Lung (tissue), 10 donors: ENCODE results near the gene TUBB8B. TPM values are rescaled to one million over a fixed set of nuclear protein-coding genes. Genes with fewer than 3 reads are reported as not detected.
"Not testable (repeated sequence)": the region's sequence is repeated elsewhere in the genome, so short reads cannot be mapped to it uniquely, and the experiment has no call there.

Source experiments
- ATAC-seq: fragments of 200-7000 bp; cut with Tn5 transposase; one replicate; pipeline ENCODE4 v1.9.1; 2020; ENCODE audit warnings: moderate number of reproducible peaks; ENCODE audit not compliant: insufficient read depth, low FRiP score
- DNase-seq, 3 donors: peaks; one replicate each; pipeline ENCODE4 v3.0.0-alpha.2; 2013 to 2017
- H3K27ac ChIP-seq, 2 donors: one replicate each; pipeline ENCODE4 v1.5.1; 2013; ENCODE audit warnings: mild to moderate bottlenecking in 2 of 2, moderate library complexity in 2 of 2, control low read depth in 1 of 2, inconsistent platforms in 1 of 2, low read depth in 1 of 2, low read length in 1 of 2
- H3K27me3 ChIP-seq, 3 donors: one replicate each; pipeline ENCODE4 v1.5.1; 2013; ENCODE audit warnings: low read length in 2 of 3; ENCODE audit not compliant: control insufficient read depth in 3 of 3, insufficient read depth in 3 of 3
- H3K36me3 ChIP-seq, 4 donors: one replicate each; pipeline ENCODE4 v1.5.1; 2013; ENCODE audit warnings: low read length in 4 of 4, mild to moderate bottlenecking in 1 of 4, moderate library complexity in 1 of 4; ENCODE audit not compliant: control insufficient read depth in 4 of 4, insufficient read depth in 4 of 4
- H3K4me1 ChIP-seq, 5 donors: one replicate each; pipeline ENCODE4 v1.5.1; 2013; ENCODE audit warnings: low read length in 5 of 5, mild to moderate bottlenecking in 2 of 5, moderate library complexity in 1 of 5; ENCODE audit not compliant: control insufficient read depth in 5 of 5, insufficient read depth in 5 of 5
- H3K4me3 ChIP-seq: one replicate; pipeline ENCODE4 v1.5.1; 2013; ENCODE audit warnings: mild to moderate bottlenecking, control low read depth, moderate library complexity
- H3K9ac ChIP-seq, 2 donors: one replicate each; pipeline ENCODE4 v1.5.1; 2013; ENCODE audit warnings: low read length in 2 of 2, control low read depth in 1 of 2; ENCODE audit not compliant: insufficient read depth in 1 of 2
- H3K9me3 ChIP-seq, 4 donors: one replicate each; pipeline ENCODE4 v1.5.1; 2013; ENCODE audit warnings: low read length in 3 of 4, mild to moderate bottlenecking in 1 of 4, moderate library complexity in 1 of 4; ENCODE audit not compliant: control insufficient read depth in 4 of 4, insufficient read depth in 3 of 4
- WGBS, 2 donors: extraction: QIAGEN DNeasy Blood & Tissue Kit; methylation state at CpG; one replicate each; pipeline ENCODE4 v1.1.7; 2013; 5-methylcytosine and 5-hydroxymethylcytosine counted together
- polyA plus RNA-seq, 2 donors: library from polyadenylated mRNA; stranded (reverse); fragments of 200-250 nt; gene quantifications; one replicate each; pipeline ENCODE4 v1.2.1, GENCODE V29; 2013
- total RNA-seq, 2 donors: library from RNA; depleted of rRNA in 1 of 2; stranded (reverse); fragments of >200 nt in 1 of 2; gene quantifications; one replicate each; pipeline ENCODE4 v1.2.1, GENCODE V29; 2014 to 2021
- donor health status: Bipolar disorder and iron deficiency.
- donor health status: healthy.
- donor health status: DM: yes; HTN: yes; CAD: no.

TUBB8B gene
- total and polyA plus RNA-seq, 4 donors: 0.38 to 0.47 TPM; not detected in 2

GRCh38 chr18:67701-68100 lies 18.3 kb upstream of the TUBB8B start:
- not testable (repeated sequence) for H3K27me3 ChIP-seq, H3K9me3 ChIP-seq, DNase-seq, H3K4me1 ChIP-seq, H3K4me3 ChIP-seq, H3K9ac ChIP-seq, H3K27ac ChIP-seq, H3K36me3 ChIP-seq, ATAC-seq
- 67 to 71% methylated on average over 9 of the region's 9 CpGs for WGBS, 2 donors

GRCh38 chr18:64279-64678 lies 14.9 kb upstream of the TUBB8B start:
- not testable (repeated sequence) for DNase-seq, H3K9me3 ChIP-seq, H3K27ac ChIP-seq, H3K4me1 ChIP-seq, H3K4me3 ChIP-seq, ATAC-seq, H3K9ac ChIP-seq, H3K36me3 ChIP-seq, H3K27me3 ChIP-seq
- 86 to 90% methylated on average over 5 of the region's 5 CpGs for WGBS, 2 donors

DNA sequence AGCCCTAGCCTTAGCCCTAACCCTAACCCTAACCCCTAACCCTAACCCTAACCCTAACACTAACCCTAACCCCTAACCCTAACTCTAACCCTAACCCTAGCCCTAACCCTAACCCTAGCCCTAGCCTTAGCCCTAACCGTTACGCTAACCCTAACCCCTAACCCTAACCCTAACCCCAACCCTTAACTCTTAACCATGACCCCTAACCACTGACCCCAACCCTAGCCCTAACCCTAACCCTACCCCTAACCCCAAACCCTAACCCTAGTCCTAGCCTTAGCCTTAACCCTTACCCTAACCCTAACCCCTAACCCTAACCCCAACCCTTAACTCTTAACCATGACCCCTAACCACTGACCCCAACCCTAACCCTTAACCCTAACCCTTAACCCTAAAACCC lies 14.2 kb upstream of the TUBB8B start:
- DNase-seq: not testable (repeated sequence)
- 82 to 100% methylated on average over 2 of the region's 2 CpGs for WGBS, 2 donors

DNA sequence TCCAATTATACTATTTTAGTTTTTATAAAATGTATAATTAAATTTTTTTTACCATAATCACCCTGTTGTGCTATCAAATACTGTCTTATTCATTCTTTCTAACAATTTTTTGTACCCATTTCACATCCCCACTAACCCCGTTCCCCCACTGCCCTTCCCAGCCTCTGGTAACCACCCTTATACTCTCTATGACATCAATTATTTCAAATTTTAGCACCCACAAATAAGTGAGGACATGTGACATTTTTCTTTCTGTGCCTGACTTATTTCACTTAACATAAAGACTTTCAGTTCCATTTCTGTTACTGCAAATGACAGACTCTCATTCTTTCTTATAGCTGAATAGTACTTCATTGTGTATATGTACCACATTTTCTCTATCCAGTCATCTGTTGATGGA lies 5.0 kb upstream of the TUBB8B start:
- WGBS, 2 donors: 77 to 83% methylated on average over 1 of the region's 1 CpG
- not testable (repeated sequence) for ATAC-seq, H3K36me3 ChIP-seq

More for the DNA sequence above, 14.2 kb upstream of the TUBB8B start:
- not testable (repeated sequence) for H3K9ac ChIP-seq, H3K4me3 ChIP-seq, ATAC-seq, H3K27ac ChIP-seq, H3K27me3 ChIP-seq, H3K36me3 ChIP-seq, H3K9me3 ChIP-seq, H3K4me1 ChIP-seq

DNA sequence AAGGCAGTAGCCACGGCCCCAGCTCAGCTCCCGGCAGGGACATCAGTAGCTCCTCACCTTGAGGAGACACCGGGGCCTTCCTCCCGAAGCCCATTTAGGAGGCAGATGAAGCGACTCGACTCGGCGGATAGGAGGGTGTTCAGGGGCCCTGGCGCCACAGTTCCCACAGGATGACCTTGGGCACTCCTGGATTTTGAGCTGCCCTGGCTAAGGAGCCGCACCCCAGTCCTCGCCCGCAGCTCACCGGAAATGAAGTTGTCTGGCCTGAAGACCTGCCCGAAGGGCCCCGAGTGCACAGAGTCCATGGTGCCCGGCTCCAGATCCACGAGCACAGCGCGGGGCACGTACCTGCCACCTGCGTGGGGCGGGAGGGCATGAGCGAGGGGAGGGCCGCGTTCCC lies 719 bp downstream of the TUBB8B start:
- DNase-seq, H3K9ac ChIP-seq, H3K4me3 ChIP-seq, H3K9me3 ChIP-seq, H3K27me3 ChIP-seq, H3K27ac ChIP-seq, H3K4me1 ChIP-seq, H3K36me3 ChIP-seq, ATAC-seq: not testable (repeated sequence)
- 92 to 95% methylated on average over 25 of the region's 25 CpGs for WGBS, 2 donors

More for the DNA sequence above, 5.0 kb upstream of the TUBB8B start:
- not testable (repeated sequence) for H3K27ac ChIP-seq, H3K9me3 ChIP-seq, H3K9ac ChIP-seq, DNase-seq, H3K4me1 ChIP-seq, H3K4me3 ChIP-seq, H3K27me3 ChIP-seq

GRCh38 chr18:13177-13576 lies 36.2 kb downstream of the TUBB8B start:
- ATAC-seq, H3K4me3 ChIP-seq, DNase-seq, H3K27me3 ChIP-seq, H3K9ac ChIP-seq, H3K36me3 ChIP-seq, H3K4me1 ChIP-seq, H3K27ac ChIP-seq, H3K9me3 ChIP-seq: not testable (repeated sequence)
- no CpG with 5 or more reads among the region's 6 CpGs for WGBS, 2 donors

DNA sequence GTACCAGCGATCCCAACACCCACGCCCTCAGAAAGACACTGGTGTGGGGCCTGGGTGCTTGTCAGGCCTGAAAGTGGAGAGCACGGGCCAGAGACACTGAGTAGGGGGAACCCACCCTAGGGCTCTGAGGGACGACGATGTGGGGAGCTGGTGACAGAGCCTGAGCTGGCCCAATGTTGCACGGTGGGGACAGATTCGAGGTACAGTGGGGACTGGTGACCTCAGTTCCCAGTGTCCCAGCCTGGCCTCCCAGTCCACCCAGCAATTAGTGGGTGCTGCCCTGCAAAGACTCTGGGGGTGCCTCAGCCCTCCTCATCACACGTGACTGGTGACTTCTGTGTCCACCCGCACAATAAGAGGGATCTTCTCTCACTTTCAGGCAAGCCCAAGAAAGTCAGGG lies 36.6 kb downstream of the TUBB8B start:
- not testable (repeated sequence) for H3K4me1 ChIP-seq, DNase-seq, ATAC-seq, H3K36me3 ChIP-seq, H3K4me3 ChIP-seq, H3K27me3 ChIP-seq, H3K9me3 ChIP-seq, H3K27ac ChIP-seq, H3K9ac ChIP-seq
- no CpG with 5 or more reads among the region's 9 CpGs for whole genome bisulfite sequencing, 2 donors

DNA sequence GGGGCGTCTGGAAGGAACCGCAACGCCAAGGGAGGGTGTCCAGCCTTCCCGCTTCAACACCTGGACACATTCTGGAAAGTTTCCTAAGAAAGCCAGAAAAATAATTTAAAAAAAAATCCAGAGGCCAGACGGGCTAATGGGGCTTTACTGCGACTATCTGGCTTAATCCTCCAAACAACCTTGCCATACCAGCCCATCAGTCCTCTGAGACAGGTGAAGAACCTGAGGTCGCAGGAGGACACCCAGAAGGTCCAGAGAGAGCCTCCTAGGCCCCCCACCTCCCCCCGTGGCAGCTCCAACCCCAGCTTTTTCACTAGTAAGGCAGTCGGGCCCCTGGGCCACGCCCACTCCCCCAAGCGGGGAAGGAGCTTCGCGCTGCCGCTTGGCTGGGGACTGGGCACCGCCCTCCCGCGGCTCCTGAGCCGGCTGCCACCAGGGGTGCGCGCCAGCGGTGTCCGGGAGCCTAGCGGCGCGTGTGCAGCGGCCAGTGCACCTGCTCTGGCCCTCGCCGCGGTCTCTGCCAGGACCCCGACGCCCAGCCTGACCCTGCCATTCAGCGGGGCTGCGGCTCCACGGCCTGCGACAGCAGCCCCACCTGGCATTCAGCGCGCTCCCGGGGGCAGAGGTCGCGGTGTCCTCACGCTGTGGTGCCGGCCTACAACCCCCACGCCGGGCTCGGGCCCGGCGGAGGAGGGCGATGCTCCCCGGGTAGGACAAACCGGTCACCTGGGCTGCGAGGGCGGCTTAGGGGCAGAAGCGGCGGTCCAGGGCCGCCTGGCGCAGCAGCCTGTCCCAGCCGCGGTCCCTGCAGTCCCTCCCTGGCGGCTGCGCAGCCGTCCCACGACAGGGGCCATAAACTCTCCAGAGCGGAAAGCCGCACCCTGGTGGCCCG lies 37.8 kb downstream of the TUBB8B start:
- H3K9me3 ChIP-seq, DNase-seq, H3K27ac ChIP-seq, H3K4me3 ChIP-seq, ATAC-seq, H3K9ac ChIP-seq, H3K4me1 ChIP-seq, H3K27me3 ChIP-seq, H3K36me3 ChIP-seq: not testable (repeated sequence)
- 83 to 89% methylated on average over 11 to 18 of the region's 65 CpGs for WGBS, 2 donors
